Epidermal melanocyte (primary cell): Measurements from ENCODE around the gene DMD.

ENCODE experiments used
- DNase-seq: peaks from one replicate; pipeline ENCODE4 v3.0.0; 2011; ENCODE audit warnings: low spot score; ENCODE audit not compliant: insufficient read length

Gene DMD

DNA sequence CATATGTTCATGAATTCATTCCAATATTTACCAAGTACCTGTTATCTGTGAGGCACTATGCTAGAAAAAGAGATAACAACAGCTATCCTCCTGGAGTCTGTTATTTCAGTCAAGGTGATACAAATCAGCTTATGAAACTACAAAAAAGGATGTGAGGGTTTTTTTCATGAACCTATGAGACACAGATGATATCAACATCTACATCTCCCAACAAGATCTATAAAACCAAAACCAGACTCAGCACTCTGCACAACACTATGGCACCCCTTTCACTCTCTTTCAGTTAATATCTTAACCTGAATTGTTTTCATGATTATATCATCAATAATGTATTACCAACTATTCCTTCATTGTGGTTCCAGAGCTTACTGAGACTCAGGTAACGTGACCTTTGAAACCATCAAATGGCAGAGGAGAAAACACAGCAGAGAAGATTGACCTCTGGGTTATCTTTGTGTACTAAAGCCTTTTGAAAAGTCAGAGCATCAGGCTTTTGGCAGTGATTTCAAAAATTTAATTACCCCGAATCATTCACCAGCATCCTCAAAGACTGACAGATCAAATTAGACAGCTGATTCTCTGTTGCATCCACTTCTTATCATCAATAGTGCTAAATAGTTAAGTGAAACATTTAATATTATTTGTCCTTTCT is 1894.9 kb downstream of the DMD start:
- no peak for DNase-seq

DNA sequence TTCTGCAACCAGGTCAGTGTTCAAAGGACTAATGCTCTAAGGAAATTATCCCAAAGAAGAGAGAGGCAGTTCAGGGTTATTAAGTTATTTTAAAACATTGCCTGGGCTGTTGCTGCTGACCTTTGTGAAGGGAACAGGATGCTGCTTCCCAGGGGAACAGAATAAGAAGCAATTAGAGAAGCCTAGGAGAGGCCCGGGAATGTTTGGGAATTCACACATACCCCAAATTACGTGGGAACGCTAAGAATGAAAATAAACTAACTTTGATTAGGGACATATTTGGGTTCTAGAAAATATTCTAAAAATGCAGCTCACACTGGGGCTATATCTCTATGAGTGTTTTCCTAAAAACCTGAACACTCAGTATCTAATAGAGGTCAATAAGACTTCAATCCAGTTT is 1896.4 kb downstream of the DMD start:
- DNase-seq, result no peak

DNA sequence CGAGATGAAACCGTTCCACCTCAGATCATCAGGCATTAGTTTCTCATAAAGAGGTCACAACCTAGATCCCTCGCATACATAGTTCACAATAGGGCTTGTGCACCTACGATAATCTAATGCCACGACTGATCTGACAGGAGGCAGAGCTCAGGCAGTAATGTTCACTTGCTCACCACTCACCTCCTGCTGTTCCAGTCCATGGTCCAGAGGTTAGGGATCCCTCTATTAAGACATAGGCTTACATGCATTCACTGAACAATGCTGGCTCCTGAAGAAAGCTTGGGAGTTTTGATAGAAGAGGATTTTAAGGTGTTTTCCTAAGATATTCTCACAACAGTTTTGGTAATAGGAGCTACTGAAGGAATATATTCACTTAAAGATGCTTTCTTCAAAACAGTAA is 1903.4 kb downstream of the DMD start:
- no peak for DNase-seq

DNA sequence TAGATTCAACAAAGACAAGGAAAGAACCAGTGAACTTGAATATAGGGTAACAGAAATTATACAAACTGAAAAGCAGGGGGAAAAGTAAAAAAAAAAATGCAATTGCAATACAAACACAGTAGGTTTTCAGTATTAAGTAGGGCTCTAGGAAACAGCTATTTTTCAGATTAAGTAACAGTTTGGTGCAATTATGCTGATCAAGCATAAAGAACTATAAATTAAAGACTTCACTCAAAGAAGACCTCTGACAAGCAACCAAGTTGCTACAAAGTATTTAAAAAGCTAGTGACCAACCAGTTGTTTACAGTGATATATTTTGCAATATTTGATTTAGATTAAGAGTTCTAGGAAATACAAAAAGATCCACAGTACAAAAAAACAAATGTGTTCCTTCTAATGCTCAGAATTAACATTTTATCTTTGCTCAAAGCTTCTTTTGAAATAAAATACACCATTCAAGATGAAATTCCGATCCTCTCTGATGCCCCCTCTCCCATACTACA is 1908.7 kb downstream of the DMD start:
- DNase-seq, result no peak

DNA sequence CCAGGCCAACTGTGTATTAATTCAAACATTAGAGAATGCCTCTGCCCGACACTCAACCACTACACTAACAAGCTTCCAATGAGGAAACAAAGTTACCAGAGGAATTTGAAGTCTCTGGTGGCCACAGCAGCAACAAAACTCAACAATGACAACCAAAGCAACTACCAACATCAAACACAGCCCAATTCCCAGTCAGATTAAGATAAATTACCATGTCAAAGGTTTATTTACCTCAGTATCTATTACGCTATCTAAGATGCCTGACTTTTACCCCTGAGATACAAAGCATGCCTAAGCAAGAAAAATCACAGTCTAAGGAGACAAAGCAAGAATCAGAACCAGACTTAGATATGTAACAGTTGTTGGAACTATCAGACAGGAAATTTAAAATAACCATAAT is 1909.4 kb downstream of the DMD start:
- DNase-seq, result no peak

DNA sequence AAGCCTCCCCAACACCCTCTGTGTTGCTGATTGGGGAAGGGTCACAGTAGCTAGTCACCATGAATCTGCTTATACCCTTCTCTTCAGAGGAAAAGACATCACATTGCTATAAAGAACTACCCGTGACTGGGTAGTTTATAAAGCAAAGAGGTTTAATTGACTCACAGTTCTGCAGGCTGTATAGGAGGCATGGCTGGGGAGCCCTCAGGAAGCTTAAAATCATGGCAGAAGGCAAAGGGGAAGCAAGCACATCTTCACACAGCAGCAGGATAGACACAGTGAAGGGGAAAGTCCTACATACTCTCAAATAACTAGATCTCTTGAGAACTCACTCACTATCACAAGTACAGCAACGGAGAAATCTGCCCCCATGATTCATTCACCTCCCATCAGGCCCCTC is 1910.1 kb downstream of the DMD start:
- no peak for DNase-seq

DNA sequence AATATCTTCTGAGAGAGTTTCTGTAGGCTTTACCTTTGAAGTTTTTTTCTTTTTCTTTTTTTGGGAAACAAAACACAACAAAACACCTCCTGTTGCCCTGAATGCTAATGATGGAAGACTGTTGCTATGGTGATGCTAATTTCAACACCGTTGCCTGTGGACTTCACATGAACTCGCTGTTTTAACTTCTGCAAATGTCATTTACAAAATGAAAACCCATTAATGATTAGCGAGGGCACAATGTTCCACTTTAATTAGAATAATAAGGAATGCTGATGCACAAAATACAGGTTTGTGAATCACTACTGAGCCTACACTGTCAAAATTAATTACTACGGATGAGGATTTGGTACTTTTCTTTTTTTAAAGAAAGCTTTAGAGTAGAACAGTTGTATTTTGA is 1912.4 kb downstream of the DMD start:
- DNase-seq, result no peak

DNA sequence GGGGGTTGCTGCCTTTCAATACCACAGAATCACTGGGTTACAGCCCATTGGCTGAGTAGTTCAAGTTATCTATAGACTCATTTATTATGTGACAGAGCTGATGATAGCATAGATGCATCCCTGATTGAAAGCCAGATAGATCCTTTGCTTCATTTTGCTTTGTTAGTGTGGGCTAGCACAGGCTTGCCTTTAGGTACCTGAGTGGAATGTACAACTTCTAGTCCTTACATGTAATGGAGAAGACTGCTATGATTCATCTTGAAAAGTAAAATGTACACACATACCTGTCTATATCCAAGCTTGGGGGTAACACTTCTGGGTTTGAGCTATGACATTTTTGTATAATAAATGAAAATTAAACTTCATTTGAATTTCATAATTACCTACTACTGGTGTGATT is 1913.5 kb downstream of the DMD start:
- DNase-seq, result no peak

DNA sequence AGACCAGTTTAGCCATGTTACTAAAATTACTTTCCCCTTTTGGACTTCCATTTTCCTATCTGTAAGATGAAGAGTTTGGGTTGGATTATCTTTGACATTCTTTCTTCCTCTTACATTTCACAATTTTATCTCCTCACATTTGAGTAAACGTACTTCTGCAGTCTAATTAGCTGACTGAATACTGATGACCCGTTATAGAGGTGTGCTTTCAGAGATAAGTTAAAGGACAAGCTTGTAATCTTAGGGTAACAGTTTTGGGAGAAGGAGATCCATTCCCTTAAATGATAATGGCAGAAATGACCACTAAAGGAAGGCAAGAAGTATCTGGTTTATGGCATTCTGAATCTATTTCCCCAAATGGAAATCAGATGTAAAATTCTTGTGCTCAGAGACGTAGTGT is 1916.9 kb downstream of the DMD start:
- DNase-seq, result no peak

DNA sequence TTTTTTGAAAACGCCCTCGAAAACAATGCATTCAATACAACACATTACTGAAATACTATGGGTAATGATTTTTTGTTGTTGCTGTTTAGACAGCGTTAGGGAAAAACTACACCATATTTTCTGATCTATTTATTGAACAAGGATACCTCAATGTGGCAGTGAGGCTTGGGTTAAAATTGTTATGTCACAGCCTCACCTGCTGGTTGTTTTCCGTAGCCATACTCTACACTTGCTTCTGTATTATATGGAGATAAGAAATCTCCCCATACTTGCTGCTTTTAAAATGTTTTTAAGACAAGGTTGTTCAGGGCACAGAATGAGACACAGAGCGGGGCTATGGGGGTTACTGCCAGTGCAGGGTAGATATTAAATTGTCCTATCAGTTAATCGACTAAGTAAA is 1917.9 kb downstream of the DMD start:
- no peak for DNase-seq

DNA sequence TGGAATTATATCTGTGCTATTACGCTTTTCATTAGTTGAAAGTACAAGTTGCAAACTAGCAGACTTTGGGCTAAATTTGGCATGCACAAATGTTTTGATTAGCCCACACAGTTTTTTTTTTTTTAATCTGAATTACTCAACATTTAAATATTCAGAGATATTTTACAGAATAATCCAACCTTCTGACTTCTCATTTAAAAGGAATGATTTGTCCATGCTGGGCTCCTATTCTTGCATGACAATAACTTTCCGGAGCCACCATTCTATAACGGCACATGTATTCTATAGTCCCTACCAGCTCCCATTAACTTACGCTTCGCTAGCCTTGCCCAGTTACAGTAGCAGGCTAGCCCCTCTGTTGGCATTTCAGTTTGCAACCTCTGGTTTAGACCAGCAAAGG is 1920.2 kb downstream of the DMD start:
- DNase-seq, result no peak

DNA sequence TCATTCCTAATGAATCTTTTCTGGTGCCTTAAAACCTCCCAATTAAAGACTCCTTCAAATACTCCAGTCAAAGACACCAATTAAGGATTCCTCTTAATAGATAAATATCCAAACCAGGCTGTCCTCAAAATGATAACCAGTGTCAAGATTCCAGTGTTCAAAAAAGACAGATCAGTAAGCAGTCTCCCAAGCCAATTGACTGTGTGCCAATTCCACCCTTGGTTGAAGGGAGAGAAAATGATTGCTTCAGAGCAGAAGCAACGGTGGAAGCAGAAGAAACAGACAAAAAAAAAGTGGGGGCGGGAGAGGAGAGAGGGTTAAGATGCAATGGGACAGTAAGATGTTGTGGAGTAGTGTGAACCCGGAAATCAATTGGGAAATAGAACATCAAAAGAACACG is 1923.5 kb downstream of the DMD start:
- no peak for DNase-seq

DNA sequence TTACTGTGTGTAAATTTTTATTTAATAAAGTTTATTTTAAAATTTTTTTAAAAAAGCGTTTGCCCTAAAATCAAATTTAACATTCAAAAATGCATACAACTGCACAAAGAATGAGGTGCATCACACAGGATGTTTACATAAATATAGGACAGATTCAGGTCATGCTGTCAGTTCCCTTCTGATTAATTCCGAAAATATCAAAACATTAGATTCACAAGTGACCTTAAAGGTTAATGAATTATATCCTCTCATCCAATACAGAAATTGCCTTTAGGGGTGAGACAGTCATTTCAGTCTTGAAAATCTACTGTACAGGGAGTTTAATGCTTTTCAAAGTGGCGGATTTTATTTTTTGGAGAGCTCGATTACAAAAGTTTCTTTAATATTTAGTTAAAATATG is 1930.8 kb downstream of the DMD start:
- no peak for DNase-seq

DNA sequence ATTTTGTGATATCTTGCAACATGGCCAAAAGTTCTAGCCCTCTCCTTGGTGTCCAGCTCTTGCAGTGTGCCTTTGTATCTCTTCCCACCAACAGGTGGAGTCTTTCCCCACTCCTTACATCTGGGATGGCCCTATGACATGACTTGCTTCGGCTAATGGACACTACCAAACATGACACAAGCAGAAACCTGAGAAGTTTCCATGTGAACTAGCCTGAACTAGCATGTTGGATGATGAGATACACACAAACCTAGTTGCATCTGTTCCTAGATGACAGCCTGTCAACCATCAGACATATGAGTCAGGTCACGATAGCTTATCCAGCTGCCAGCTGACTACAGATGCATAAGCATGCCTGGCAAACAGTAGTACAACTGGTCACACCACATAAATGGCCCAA is 1932.0 kb downstream of the DMD start:
- DNase-seq, result no peak

DNA sequence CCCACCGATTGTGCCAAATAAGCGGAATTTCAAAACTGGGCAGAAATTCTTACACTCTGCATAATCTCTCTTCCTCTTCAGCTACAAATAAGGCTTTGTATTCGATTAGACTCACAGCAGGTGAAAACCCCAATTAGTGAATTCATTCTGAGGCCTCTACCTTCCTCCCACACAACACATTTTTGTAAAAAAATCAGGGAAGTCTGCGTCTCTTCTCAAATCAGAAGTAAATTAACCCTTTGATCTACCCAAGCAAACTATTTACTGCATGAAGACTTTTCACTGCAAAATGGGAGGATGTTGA is 1938.9 kb downstream of the DMD start:
- DNase-seq, result no peak

DNA sequence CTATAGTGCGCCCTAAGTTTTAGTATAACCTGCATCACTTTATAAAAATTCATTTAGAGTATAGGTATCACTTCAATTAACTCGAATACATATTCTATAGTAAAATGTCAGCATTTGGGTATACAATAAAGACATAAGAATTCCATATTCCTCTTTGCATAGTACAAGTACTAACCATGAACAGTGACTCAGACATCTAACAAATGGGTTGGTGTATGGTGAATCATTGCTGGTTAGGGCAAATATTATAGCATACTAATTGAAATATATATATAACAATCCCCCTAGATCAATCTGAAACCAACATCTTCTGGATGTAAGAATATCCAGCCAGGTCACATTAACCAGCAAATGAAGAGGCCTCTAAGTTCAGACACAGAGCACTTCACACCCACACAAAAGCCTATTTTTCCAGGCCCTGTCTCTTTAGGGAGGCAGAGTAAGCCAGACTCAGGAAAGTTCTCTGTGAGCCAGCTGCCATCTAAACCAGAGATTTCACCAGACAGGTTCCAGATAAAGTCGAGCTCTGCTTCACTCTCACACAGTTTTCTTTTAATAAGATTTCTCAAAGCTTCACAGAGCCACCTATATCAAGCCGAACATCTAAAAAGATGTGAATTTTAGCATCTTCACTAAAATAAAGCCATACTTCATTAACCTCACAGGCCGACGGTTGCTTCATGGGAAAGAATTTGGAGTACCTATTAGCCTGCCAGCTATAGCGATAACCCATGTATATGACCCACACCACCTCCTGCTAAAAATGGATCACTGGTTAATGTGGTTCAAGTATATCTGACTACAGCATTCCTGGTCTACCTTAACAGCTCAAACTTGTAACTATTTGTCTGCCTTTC is 1939.5 kb downstream of the DMD start:
- no peak for DNase-seq

DNA sequence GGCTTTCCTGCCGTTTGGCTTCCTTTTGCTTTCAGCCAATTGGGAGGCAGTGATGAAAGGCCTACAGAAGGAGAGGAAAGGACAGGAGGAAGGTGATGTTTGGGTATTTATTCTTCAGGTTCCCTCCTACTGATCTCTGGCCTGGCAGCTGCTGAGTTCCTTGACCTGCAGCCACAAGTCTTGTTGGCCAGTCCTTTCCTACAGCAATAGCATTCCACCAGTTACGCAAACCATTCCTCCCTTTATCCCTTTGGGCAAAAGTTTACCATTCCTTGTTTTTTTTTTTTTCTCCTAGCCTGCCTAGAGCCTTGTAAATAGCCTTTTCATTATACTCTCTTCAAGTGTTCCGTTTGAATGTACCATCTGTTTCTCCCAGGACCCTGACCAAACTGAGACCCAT is 1941.4 kb downstream of the DMD start:
- peak; percentile 19 for DNase-seq

DNA sequence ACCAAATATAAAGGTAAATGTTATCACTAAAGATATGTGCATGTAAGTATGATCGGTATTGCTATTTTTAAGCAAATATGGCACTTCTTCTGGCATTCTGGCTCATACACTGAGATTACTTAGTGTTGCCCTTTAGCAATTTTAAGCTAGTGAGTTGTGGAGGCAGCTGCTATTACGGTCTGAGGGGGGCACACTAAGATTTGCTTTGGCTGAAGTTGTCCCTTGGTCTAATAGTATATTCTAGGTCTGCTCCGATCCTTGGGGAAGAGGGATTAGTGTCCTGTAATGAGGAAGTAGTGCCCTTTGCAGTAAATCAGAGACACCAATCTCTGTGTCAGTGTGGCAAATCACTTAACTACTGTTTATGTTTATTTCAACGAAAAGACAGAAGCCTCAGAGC is 1943.0 kb downstream of the DMD start:
- DNase-seq, result no peak

DNA sequence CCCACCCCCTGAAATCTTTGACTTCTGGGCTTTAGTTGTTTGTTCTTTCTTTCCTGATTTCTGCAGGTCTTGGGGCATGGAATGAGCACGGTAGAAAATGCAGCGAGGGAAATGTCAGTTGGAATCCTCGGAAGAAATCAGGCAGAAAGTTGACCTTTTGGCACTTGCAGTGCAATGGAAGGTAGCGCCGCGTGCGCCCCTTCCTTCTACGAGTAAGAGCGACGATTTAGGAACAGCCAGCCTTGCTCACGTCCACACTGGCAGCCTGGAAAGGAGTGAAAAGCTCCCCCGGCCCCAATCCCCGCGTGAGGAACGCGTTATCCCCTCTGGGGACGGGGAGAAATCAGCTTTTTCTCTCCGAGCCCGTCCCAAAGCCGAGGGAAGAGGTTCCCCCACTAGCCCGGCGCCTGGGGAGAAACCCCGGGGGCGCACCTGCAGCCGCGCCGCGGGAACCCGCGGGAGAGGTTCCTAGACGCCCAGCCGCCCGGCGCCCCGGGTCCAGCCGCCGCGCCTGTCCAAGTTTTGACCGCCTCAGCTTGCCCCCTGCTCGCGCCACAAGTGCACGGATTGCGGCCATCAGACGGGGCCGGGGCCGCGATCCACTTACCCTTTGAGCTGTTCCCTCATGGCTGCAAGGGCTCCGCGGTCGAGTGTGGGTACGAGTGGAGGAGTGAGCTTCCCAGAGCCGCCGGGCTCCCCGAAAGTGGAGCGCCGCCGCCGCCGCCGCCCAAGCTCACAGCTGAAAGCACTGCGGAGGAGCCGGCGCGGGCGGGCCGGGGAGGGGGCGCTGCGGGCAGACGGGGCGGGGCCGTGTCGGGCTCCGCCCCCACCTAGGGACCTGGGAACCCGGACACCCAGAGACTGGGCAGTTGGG is 1944.9 kb downstream of the DMD start:
- no peak for DNase-seq

DNA sequence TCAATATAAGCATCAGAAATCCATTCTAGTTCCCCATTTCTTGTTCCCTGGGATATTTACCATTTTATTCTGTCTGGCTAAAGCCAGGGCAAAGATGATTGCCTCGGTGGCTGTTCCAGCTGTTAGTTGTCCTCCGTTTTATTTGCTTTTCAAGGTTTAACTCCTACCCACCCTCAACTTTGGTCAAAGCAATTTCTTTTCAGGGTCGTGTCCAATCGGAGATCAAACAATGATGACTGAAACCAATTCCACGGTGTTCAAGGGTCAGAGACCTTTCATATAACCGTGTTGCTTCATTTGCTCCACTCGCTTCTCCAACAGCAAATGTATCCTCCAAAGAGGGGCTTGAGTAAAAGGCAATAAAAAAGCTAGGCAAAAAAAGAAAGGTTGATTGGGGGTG is 1946.0 kb downstream of the DMD start:
- no peak for DNase-seq

DNA sequence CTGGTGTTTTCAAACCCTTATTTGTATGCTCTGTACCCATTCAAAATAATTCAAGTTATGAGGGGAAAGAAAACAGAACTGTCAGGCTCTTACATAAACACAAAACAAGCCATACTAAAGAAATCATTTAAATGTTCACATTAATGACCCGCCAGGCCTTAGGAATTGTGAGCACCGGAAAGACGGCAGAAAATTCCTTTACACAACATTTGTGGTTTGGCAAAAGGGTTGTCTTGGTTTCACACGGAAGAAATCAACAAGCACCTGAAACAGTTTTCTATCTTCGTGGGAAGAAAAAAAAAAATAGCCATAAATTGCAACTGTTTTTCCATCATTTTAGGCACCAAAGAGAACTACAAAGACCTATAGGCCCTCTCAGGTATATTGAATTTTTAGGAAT is 1951.0 kb downstream of the DMD start:
- no peak for DNase-seq

DNA sequence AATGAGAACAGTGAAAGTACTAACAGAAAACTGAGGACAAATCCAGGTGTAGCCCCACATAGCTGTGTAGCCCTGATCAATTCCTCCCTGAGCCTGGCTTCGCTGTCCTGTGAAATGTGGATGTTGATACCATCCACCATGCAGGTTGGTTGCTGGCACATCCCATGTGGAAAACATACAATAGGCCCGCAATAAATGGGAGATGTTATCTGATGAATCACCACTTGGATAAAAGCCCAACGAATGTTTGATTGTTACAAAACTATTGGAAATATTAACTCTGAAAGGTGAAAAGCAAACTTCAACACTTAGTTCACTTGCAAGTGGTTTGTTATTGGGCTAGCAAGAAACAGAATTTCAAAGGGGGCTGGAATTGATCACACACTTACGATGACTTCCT is 1953.2 kb downstream of the DMD start:
- no peak for DNase-seq
